Dermis microvascular lymphatic vessel endothelial cell (primary cell): Measurements from ENCODE around the gene RYR1. TPM values are rescaled to one million over a fixed set of nuclear protein-coding genes. Genes with fewer than 3 reads are reported as not detected.
"Not testable (repeated sequence)": the region's sequence is repeated elsewhere in the genome, so short reads cannot be mapped to it uniquely, and the experiment has no call there.

ENCODE experiments used
- DNase-seq, 2 donors: peaks; one replicate each; pipeline versions ENCODE4 v3.0.0 to v3.0.0-alpha.2; 2010; ENCODE audit warnings: low read depth in 2 of 2
- total RNA-seq: library from RNA; depleted of rRNA; stranded (reverse); fragments of >200 nt; gene quantifications from 2 replicates; pipeline ENCODE4 v1.2.1, GENCODE V29; 2014

The RYR1 gene
- total RNA-seq, 1 donor from 2014 or later, result not detected

- DNase-seq, result no peak
Measured at GRCh38 chr19:38488776-38489481, 55.4 kb downstream of the RYR1 start.

DNA sequence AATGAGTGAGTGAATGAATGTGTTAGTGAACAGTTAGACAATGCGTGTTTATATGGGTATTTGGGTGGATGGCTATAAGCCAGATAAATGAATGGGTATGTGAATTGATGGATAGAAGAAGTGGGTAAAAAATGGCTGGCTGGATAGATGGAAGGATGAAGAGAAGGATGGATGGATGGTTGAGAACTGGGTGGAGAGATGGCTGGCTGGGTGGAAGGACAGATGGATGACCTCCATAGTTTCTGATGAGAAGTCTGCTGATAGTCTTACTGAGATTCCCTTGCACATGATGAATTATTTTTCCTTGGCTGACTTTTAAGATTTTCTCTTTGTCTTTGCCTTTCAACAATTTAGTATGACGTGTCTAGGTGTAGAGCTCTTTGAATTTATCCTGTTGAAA lies 57.4 kb downstream of the RYR1 start:
- no peak for DNase-seq

GRCh38 chr19:38492181-38492813 lies 58.8 kb downstream of the RYR1 start:
- no peak for DNase-seq

- no peak for DNase-seq
Measured at GRCh38 chr19:38494379-38494778, 60.9 kb downstream of the RYR1 start.

DNA sequence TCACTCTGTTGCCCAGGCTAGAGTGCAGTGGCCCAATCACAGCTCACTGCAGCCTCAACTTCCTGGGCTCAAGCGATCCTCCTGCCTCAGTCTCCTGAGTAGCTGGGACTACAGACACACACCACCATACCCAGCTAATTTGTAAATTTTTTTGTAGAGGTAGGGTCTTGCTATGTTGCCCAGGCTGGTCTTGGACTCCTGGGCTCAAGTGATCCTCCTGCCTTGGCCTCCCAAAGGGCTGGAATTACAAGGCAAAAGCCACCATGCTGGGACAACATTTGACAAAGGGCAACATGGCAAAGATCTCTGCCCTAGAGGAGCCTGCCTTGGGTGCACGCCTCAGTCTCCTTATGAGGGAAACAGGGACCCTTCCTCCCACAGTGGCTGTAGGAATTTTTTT lies 61.9 kb downstream of the RYR1 start:
- not testable (repeated sequence) for DNase-seq

DNA sequence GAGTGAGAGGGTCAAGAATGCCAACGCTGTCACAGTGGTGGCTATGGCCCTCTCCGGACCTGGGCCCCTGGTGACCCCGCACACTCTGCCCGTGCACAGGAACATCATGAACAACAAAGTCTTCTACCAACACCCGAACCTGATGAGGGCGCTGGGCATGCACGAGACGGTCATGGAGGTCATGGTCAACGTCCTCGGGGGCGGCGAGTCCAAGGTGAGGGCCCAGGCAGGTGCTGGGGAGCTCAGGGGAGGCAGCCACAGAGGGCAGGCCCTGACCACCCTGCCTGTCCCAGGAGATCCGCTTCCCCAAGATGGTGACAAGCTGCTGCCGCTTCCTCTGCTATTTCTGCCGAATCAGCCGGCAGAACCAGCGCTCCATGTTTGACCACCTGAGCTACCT lies 62.6 kb downstream of the RYR1 start:
- no peak for DNase-seq

- no peak for DNase-seq
Measured at GRCh38 chr19:38496603-38497487, 63.4 kb downstream of the RYR1 start.

DNA sequence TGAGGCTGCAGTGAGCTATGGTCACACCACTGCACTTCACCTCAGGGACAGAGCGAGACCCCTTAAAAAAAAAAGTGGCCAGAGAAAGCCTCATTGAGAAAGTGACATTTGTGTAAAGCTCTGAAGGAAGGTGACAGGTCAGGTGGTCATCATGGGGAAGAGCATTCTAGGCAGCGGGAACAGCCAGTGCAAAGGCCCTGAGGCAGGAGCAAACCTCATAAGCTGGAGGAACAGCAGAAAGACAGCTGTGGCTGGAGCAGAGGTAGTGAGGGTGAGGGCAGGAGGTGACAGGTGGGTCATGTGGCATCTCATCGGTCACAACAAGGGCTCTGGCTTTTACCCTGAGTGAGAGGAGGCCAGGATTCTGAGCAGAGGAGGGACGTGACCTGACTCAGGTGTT lies 64.4 kb downstream of the RYR1 start:
- DNase-seq, result no peak

GRCh38 chr19:38499532-38499931 lies 66.0 kb downstream of the RYR1 start:
- no peak for DNase-seq

GRCh38 chr19:38500450-38500849 lies 67.0 kb downstream of the RYR1 start:
- no peak for DNase-seq

DNA sequence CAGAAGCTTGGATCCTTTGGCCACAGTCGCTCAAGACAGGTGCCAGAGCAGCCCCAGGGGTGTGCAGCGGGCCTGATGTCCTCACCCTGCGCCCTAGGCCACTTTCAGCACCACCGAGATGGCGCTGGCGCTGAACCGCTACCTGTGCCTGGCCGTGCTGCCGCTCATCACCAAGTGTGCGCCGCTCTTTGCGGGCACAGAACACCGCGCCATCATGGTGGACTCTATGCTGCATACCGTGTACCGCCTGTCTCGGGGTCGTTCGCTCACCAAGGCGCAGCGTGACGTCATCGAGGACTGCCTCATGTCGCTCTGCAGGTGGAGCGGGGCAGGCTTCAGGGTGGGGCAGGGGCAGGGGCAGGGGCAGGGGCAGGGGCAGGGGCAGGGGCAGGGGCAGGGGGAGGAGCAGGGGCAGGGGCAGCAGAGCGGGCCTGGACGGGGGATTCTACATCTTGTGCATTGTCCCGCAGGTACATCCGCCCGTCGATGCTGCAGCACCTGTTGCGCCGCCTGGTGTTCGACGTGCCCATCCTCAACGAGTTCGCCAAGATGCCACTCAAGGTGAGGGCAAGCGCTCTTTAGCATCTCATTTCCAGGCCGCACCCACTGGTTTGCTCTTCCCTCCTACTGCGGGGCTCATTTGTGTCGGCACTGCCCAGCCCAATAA lies 69.1 kb downstream of the RYR1 start:
- no peak for DNase-seq

DNA sequence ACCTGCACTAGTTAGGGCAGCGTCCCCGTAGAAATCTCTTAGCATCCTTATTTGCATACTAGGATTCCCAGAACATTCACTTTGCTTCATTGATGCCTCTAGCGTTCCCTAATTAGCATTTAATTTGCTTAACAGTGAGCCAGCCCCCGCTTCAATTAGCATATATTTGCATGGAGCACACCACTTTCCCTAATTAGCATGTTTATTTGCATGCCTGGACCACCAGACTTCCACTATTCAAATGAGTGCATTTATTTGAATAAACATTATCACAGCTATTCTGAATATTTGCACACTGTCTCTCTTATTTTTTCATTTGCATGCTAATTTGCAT lies 69.6 kb downstream of the RYR1 start:
- DNase-seq, result no peak

DNA sequence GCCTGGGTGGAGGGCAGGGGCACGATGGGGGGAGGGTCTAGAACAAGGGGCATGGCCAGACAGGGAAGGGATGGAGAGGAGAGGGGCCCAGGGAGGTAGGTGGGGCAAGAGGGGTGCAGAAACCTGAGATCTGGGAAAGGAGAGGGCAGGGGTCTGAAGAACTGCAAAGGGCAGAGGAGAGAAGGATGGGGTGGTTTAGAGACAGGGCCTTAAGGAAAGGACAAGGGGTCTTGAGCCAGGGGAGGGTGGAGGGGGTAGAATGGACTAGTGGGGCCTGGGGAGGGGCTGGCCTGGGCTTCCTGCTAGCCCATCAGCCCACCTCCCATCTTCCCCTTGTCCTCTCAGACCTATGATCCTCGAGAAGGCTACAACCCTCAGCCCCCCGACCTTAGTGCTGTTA lies 72.5 kb downstream of the RYR1 start:
- no peak for DNase-seq

GRCh38 chr19:38506375-38506722 lies 72.9 kb downstream of the RYR1 start:
- no peak for DNase-seq

- DNase-seq, result peak in 1 of 2 donors; percentile 72
Measured at GRCh38 chr19:38506723-38507550, 73.4 kb downstream of the RYR1 start.

DNA sequence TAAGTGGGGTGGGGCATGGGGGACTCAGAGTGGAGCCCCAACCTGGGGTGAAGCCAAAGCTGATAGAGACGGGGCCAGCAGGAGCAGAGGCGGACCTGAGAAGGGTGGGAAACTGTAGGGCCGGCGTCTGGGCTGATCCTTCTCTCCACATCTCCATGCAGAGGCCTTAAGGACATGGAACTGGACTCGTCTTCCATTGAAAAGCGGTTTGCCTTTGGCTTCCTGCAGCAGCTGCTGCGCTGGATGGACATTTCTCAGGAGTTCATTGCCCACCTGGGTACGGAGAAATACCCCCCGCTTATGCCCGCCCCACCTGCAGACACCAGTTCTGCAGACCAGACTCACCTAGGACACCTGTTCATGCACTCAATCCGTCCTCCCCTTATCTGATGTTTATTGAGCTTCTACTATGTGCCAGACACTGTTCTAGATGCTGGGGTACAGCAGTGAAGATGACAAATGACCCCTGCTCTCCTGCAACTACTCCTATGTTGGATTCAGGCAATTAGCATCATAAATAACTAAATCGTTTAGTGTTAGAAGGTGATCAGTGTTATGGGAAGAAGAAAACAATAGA lies 74.1 kb downstream of the RYR1 start:
- DNase-seq, result no peak

DNA sequence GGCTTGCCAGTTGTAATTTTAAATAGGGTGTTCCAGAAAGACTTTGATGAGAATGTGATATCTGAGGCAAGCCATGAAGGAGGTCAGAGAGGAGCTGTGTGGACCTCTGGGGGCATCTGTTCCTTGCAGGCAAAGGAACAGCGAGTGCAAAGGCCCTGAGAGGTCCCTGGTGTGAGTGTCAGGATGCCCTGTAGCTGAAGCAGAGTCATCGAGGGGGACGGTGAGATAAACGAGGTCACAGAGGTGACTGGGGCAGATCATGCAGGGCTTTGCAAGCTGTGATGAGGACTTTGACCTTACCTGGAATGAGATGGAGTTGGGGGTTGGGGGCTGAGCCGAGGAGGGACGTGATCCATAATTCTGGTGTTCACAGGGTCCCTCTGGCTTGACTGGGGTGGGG lies 75.0 kb downstream of the RYR1 start:
- DNase-seq, result no peak

GRCh38 chr19:38509027-38509426 lies 75.5 kb downstream of the RYR1 start:
- no peak for DNase-seq

- no peak for DNase-seq
Measured at GRCh38 chr19:38511074-38511708, 77.7 kb downstream of the RYR1 start.

DNA sequence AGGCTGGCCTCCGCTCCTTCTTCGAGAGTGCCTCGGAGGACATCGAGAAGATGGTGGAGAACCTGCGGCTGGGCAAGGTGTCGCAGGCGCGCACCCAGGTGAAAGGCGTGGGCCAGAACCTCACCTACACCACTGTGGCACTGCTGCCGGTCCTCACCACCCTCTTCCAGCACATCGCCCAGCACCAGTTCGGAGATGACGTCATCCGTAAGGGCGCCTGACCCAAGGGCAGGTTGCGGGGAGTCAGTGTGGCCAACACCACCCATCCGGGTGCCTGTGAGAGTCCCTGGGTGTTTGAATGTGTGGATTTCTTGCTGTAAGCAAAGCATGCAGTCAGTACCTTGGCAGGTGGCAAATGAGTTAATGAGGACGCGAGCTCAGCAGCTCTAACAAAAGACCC lies 78.8 kb downstream of the RYR1 start:
- DNase-seq, result no peak
